Activated CD4-positive, alpha-beta T cell treated with anti-CD3 and anti-CD28 coated beads, Interleukin-2, amount 50 U/mL, for 16 hours (primary cell): ENCODE data around the gene LRFN4.

Experiments
- DNase-seq: peaks from one replicate; pipeline ENCODE4 v3.0.0-alpha.2; 2020

LRFN4 gene

GRCh38 chr11:66845876-66846212 lies 11.0 kb upstream of the LRFN4 start:
- no peak for DNase-seq

- DNase-seq: no peak
These were observed 10.2 kb upstream of the LRFN4 start for GRCh38 chr11:66846671-66847091.

GRCh38 chr11:66847461-66848232 lies 9.2 kb upstream of the LRFN4 start:
- DNase-seq: no peak

- DNase-seq: no peak
These were observed 8.0 kb upstream of the LRFN4 start for GRCh38 chr11:66848671-66849500.

GRCh38 chr11:66849501-66850234 lies 7.2 kb upstream of the LRFN4 start:
- DNase-seq: no peak

DNA sequence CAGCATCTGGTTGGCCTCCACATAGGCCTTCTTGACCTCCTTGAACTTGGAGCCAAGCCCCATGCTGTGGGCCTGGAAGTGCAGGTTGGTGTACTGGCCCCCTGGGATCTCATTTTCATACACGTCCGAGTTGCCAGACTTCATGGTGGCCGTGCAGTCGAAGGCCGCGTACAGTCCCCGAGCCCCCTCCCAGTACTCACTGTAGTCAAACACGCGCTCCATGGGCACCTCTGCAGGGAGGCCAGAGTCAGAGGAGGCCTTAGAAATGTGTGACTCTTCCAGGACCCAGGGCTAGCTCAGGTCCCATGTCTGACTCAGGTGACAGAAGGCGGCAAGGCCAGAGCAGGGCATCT lies 6.7 kb upstream of the LRFN4 start:
- DNase-seq: no peak

GRCh38 chr11:66850588-66851238 lies 6.2 kb upstream of the LRFN4 start:
- no peak for DNase-seq

DNA sequence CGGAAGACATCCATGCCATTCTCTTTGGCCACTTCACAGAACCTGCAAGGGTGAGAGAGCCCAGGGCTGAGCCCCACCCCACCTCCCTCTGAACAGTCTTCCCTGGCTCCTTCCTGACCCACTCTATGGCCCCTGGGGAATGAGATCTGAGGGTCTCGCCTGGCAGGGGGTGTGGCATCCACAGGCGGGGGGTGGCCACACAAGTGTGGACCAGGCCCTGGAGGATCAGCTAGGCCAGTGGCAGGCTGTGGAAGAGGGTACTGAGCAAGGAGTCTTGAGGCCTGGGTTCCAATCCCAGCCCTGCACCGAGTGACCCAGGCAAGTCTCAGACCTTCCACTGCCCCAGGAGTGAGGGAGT lies 5.6 kb upstream of the LRFN4 start:
- no peak for DNase-seq

- peak; percentile 43 for DNase-seq
These were observed 5.0 kb upstream of the LRFN4 start for GRCh38 chr11:66851698-66852465.

GRCh38 chr11:66852466-66853241 lies 4.2 kb upstream of the LRFN4 start:
- no peak for DNase-seq

DNA sequence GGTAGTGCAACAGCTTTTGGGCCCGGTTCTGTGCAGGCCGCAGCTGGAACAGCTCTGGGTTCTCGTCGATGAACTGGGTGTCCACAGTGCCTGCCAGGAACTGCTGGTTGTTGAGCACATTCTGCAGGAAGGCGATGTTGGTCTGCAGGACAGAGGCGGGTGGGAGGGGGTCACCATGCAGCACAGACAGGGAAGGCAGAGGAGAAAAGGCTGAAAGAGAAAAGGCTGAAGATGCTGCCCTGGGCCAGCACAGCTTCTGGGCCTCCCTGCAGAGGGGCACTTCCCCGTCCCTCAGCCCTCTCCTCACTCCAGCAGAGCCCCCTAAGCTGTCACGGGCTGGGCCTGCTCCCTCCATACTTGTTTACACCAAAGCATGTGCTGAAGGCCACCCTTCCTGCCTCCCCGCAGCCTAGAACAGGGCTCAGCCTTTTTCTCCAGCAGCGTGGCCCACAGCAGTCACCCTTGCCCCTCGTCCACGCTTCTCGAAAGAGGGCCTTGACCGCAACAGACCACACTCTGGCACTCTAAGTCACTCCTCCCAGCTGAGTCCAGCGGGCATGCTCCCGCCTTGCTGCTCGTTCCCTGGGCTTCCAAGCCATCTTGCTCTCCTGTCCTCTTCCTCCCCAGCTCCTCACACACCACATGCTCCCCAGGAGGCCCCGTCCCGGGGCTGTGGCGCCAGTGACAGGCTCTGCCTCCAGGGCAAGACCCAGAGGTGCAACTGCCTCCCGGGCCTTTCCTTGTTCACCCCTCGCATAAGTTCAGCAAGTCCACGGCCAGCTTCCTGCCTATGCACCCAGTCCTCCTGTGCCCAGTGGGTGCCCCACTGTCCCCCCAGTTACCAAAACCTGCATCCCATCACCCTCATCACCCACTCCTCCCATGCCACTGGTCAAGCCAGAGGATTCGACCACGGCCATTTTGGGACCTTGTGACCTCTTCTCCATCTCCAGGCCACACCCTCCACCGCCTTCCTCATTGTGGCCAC lies 3.3 kb upstream of the LRFN4 start:
- DNase-seq: no peak

- no peak for DNase-seq
These were observed 2.6 kb upstream of the LRFN4 start for GRCh38 chr11:66854231-66854661.

DNA sequence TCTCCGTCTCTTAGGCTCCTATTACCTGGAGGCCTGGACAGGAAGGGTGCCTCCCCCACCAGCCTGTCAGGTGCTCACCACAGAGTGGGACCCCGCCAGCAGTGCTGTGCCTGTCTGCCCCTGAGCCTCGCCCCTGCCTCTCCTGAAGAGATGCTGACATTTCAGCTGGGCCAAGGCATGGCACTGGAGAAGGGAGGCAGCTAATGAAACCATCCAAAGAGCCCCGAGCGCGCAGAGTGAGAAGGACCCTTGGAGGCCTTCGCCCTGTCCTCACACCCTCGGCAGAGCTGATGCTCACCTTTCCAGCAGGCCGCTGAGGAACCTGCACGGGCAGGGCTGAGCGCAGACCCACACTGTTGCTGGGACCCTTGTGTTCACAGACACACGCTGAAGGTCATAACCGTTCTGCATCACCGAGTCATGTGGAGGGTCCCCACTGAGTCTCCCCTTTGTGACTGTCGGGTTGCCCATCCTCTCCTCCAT lies 2.1 kb upstream of the LRFN4 start:
- no peak for DNase-seq

DNA sequence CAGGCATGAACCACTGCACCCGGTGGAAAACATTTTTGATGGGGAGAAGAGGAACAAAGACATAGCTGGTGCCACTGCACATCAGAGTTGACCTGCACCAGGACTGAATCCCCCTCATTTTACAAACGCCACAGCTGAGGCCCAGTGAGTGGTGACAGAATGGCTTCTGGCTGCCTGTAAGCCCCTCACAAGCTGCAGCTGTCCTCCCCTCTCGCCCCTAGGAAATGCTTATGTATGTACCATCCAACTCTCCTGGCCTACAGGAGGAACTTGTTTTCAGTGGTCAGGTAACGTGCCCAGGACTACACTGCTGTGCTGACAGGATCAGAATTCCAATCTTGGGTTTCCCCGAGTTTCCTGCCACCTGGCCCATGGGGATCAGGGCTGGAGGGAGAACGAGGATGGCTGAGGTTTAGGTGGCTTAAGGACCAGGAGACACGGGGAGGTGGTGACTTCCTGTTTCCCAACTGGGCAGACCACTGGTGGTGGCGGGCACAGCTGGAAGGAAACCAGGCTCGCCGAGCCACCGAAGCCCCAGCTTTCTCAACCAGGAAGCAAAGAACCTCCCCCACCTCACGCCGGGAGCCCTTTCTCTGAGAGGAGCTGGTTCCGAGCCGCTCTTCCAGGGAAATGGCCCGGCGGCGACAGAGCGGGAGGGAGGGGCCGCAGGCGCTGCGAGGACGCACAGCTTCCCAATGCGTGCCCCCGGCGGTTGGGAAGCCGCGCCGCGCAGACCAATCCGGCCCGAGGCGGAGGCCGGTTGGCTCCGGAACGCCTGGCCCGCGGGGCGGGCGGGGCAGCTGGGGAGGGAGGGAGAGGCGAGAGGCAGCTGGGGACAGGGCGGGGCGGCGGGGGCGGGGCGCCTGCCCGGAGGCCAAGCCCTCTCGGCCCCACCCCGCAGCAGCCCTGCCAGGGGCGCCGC lies 1.0 kb upstream of the LRFN4 start:
- peak; percentile 94 for DNase-seq

DNA sequence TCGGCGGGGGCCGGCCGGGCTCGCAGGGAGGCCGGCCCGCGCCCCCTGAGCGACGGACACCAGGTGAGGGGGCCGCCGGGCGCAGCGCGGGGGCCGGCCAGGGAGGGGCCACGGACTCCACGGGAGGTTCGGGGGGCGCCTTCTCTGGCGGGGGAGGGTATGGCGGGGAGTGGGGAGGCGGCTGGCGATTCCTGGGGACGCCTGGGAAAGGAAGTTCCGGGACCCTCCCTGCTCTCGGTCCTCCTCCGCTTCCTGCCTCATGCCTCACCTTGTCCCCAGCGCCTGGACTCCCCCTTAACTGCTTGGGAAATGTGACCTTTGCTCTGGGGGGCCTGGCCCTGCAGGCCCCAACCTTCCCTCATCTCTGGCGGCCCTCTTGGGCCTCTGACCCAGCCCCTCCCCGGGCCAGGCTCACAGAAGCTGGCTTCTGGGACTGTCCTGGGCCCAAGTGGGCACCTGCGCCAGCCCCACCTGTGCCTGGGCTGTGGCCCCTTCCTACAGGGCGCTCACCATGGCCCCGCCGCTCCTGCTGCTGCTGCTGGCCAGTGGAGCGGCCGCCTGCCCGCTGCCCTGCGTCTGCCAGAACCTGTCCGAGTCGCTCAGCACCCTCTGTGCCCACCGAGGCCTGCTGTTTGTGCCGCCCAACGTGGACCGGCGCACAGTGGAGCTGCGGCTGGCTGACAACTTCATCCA lies 516 bp downstream of the LRFN4 start:
- no peak for DNase-seq

- no peak for DNase-seq
These were observed 992 bp downstream of the LRFN4 start for GRCh38 chr11:66857927-66858185.

DNA sequence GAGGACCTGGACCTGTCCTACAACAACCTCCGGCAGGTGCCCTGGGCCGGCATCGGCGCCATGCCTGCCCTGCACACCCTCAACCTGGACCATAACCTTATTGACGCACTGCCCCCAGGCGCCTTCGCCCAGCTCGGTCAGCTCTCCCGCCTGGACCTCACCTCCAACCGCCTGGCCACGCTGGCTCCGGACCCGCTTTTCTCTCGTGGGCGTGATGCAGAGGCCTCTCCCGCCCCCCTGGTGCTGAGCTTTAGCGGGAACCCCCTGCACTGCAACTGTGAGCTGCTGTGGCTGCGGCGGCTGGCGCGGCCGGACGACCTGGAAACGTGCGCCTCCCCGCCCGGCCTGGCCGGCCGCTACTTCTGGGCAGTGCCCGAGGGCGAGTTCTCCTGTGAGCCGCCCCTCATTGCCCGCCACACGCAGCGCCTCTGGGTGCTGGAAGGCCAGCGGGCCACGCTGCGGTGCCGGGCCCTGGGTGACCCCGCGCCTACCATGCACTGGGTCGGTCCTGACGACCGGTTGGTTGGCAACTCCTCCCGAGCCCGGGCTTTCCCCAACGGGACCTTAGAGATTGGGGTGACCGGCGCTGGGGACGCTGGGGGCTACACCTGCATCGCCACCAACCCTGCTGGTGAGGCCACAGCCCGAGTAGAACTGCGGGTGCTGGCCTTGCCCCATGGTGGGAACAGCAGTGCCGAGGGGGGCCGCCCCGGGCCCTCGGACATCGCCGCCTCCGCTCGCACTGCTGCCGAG lies 1.5 kb downstream of the LRFN4 start:
- no peak for DNase-seq
